Keratinocyte (primary cell): ENCODE data around the gene RASD2. TPM values are rescaled to one million over a fixed set of nuclear protein-coding genes. Genes with fewer than 3 reads are reported as not detected.

Experiments used
- DNase-seq: peaks from one replicate; pipeline ENCODE4 v3.0.0-alpha.2; 2011; ENCODE audit warnings: low read depth, missing footprints, low spot score
- FAIRE-seq: peaks from 2 replicates; lab custom pipeline; 2011; peaks lifted over from hg19 to GRCh38; lab: Jason Lieb, UNC
- H2AFZ ChIP-seq: 2 replicates; pipeline ENCODE4 v1.6.0; 2012; ENCODE audit warnings: low read length, control low read depth, inconsistent platforms; ENCODE audit not compliant: control insufficient read depth
- H3K27ac ChIP-seq: 2 replicates; pipeline ENCODE4 v1.5.1; 2011; ENCODE audit warnings: low read length; ENCODE audit not compliant: control insufficient read depth, insufficient read depth
- H3K27me3 ChIP-seq: 3 replicates; pipeline ENCODE4 v1.6.0; 2011; ENCODE audit warnings: low read length; ENCODE audit not compliant: control insufficient read depth, insufficient read depth; ENCODE audit errors: extremely low read depth
- H3K36me3 ChIP-seq, 2 experiments: 2 replicates in 1 of 2; 3 replicates in 1 of 2; pipeline ENCODE4 v1.5.1; 2011; ENCODE audit warnings: low read length in 2 of 2, mild to moderate bottlenecking in 1 of 2; ENCODE audit not compliant: control insufficient read depth in 2 of 2, insufficient read depth in 2 of 2; ENCODE audit errors: extremely low read depth in 1 of 2
- H3K4me1 ChIP-seq: 3 replicates; pipeline ENCODE4 v1.5.1; 2011; ENCODE audit warnings: low read length; ENCODE audit not compliant: control insufficient read depth, insufficient read depth; ENCODE audit errors: extremely low read depth
- H3K4me2 ChIP-seq: 3 replicates; pipeline ENCODE4 v1.6.0; 2011; ENCODE audit warnings: low read depth, low read length; ENCODE audit not compliant: control insufficient read depth, insufficient read depth; ENCODE audit errors: extremely low read depth
- H3K4me3 ChIP-seq, 3 experiments: fragments of 200-600 bp in 1 of 3; sonication (generic) in 1 of 3; 2 replicates in 2 of 3; 3 replicates in 1 of 3; pipeline ENCODE4 v1.5.1; 2011 to 2016; ENCODE audit warnings: low read length in 3 of 3, mild to moderate bottlenecking in 3 of 3, control low read depth in 2 of 3, inconsistent platforms in 1 of 3, low read depth in 1 of 3, mixed read lengths in 1 of 3, mixed run types in 1 of 3, moderate library complexity in 1 of 3; ENCODE audit not compliant: control insufficient read depth in 2 of 3, insufficient read depth in 2 of 3; ENCODE audit errors: extremely low read depth in 1 of 3
- H3K79me2 ChIP-seq: 2 replicates; pipeline ENCODE4 v1.6.0; 2012; ENCODE audit warnings: low read length; ENCODE audit not compliant: control insufficient read depth, insufficient read depth
- H3K9ac ChIP-seq: 3 replicates; pipeline ENCODE4 v1.6.0; 2011; ENCODE audit warnings: low read length; ENCODE audit not compliant: control insufficient read depth, insufficient read depth; ENCODE audit errors: extremely low read depth
- H3K9me1 ChIP-seq: 3 replicates; pipeline ENCODE4 v1.6.0; 2011; ENCODE audit warnings: low read length; ENCODE audit not compliant: control insufficient read depth, insufficient read depth; ENCODE audit errors: extremely low read depth
- H3K9me3 ChIP-seq: 2 replicates; pipeline ENCODE4 v1.5.1; 2012; ENCODE audit warnings: low read depth, low read length; ENCODE audit not compliant: control insufficient read depth
- H4K20me1 ChIP-seq: 3 replicates; pipeline ENCODE4 v1.6.0; 2011; ENCODE audit warnings: low read length; ENCODE audit not compliant: control insufficient read depth, insufficient read depth; ENCODE audit errors: extremely low read depth
- CTCF ChIP-seq, 3 experiments: IDR thresholded peaks in 1 of 3; conservative IDR thresholded peaks in 1 of 3; optimal IDR thresholded peaks in 1 of 3; 2 replicates in 2 of 3; 3 replicates in 1 of 3; pipeline versions ENCODE3 to v1.5.1; 2011; ENCODE audit warnings: low read length in 3 of 3, mild to moderate bottlenecking in 3 of 3, moderate library complexity in 2 of 3, control low read depth in 1 of 3, inconsistent platforms in 1 of 3; ENCODE audit not compliant: insufficient read depth in 2 of 3; ENCODE audit errors: extremely low read depth in 1 of 3
- EZH2 ChIP-seq: IDR thresholded peaks from one replicate; pipeline ENCODE4 v1.6.1; 2012; ENCODE audit warnings: inconsistent platforms, mild to moderate bottlenecking, low read length, moderate library complexity
- dilution Hi-C: fragments of 300-500 bp; cut with MboI; formaldehyde crosslinking; loops from one replicate; pipeline ENCODE4 v1.7.0; 2020; ENCODE audit warnings: low sequenced_read_pairs; ENCODE audit not compliant: extremely low pct_ligation_motif_present
- polyA plus RNA-seq, 5 experiments: library from polyadenylated mRNA; depleted of rRNA in 3 of 5; stranded (reverse) in 3 of 5; stranded (forward) in 1 of 5; unstranded in 1 of 5; fragments of >200 nt; gene quantifications; 1 replicate in 1 of 5; 2 replicates in 3 of 5; 3 replicates in 1 of 5; pipeline versions ENCODE4 v1.2.1 to v1.2.3, GENCODE V29; 2011 to 2012; ENCODE audit warnings: missing spikeins in 2 of 5, low read depth in 1 of 5, low replicate concordance in 1 of 5

RASD2 gene
- polyA plus RNA-seq, 1 donor (not counting 4 experiments of a cell fraction or from before 2014, with no cell fraction given) = 0.03 TPM

GRCh38 chr22:35599364-35599763 lies 58.7 kb downstream of the RASD2 start:
- no peak overlapping the region for H3K9ac ChIP-seq
- FAIRE-seq = no peak
- no peak overlapping the region for H3K4me3 ChIP-seq
- no peak overlapping the region for H2AFZ ChIP-seq
- dilution Hi-C loops = no loop called here
- H3K4me1 ChIP-seq = peaks cover 8% of the 10 kb centered on the region
- no peaks in the 10 kb centered on the region for H4K20me1 ChIP-seq
- H3K9me3 ChIP-seq = no peaks in the 10 kb centered on the region
- H3K9me1 ChIP-seq = no peaks in the 10 kb centered on the region
- TF ChIP-seq CTCF (optimal IDR thresholded peaks at IDR 0.05 in 1 of 3, IDR thresholded peaks at IDR 0.05 in 1 of 3, conservative IDR thresholded peaks at IDR 0.05 in 1 of 3; ENCODE audit: extremely low read depth in 1 of 3, insufficient read depth in 2 of 3, low read length in 3 of 3) (no peak), EZH2 (no peak)
- DNase-seq = no peak
- no peak overlapping the region for H3K4me2 ChIP-seq
- no peaks in the 10 kb centered on the region for H3K27me3 ChIP-seq
- no peaks in the 10 kb centered on the region for H3K36me3 ChIP-seq
- no peak overlapping the region for H3K27ac ChIP-seq
- no peaks in the 10 kb centered on the region for H3K79me2 ChIP-seq

- Histone ChIP-seq H3K27me3 (no peaks in the 10 kb centered on the region), H4K20me1 (no peaks in the 10 kb centered on the region), H2AFZ (peak overlapping the region; percentile 17), H3K9ac (no peak overlapping the region), H3K79me2 (no peaks in the 10 kb centered on the region), H3K4me3 (no peak overlapping the region), H3K4me2 (peak overlapping the region; percentile 27), H3K27ac (no peak overlapping the region), H3K4me1 (peaks cover 11% of the 10 kb centered on the region), H3K36me3 (no peaks in the 10 kb centered on the region), H3K9me3 (no peaks in the 10 kb centered on the region), H3K9me1 (no peaks in the 10 kb centered on the region)
- FAIRE-seq (no peak), DNase-seq (no peak)
- TF ChIP-seq EZH2 (no peak), CTCF (optimal IDR thresholded peaks at IDR 0.05 in 1 of 3, IDR thresholded peaks at IDR 0.05 in 1 of 3, conservative IDR thresholded peaks at IDR 0.05 in 1 of 3; ENCODE audit: extremely low read depth in 1 of 3, insufficient read depth in 2 of 3, low read length in 3 of 3) (no peak)
- dilution Hi-C loops = no loop called here
Observed at GRCh38 chr22:35600476-35600875, 59.8 kb downstream of the RASD2 start.
